ENCODE measurements around the gene AGFG2. TPM values are rescaled to one million over a fixed set of nuclear protein-coding genes. Genes with fewer than 3 reads are reported as not detected.
A peak's percentile ranks its signal among the peaks of the same experiment; 100 is the strongest.
"Not testable (repeated sequence)": the region's sequence is repeated elsewhere in the genome, so short reads cannot be mapped to it uniquely, and the experiment has no call there.

AGFG2 gene
- total RNA-seq, 1 donor: 19.0 TPM

- no peak for TF ChIP-seq CTCF (IDR thresholded peaks at IDR 0.05; ENCODE audit: insufficient read depth, low read depth, low read length)
- no peak overlapping the region for H3K4me3 ChIP-seq (ENCODE audit: low read depth, low read length)
- DNase-seq (ENCODE audit: low read depth): no peak
Measured at GRCh38 chr7:100521076-100521475, 17.9 kb upstream of the AGFG2 start.

- DNase-seq (ENCODE audit: low read depth): not testable (repeated sequence)
Measured at GRCh38 chr7:100521909-100522593, 17.0 kb upstream of the AGFG2 start.

GRCh38 chr7:100523192-100523591, 15.8 kb upstream of the AGFG2 start:
- DNase-seq (ENCODE audit: low read depth); H3K4me3 ChIP-seq (ENCODE audit: low read depth, low read length): not testable (repeated sequence)

More at GRCh38 chr7:100521909-100522593, 17.0 kb upstream of the AGFG2 start:
- H3K4me3 ChIP-seq (ENCODE audit: low read depth, low read length): not testable (repeated sequence)

GRCh38 chr7:100528108-100528866, 10.7 kb upstream of the AGFG2 start:
- H3K4me3 ChIP-seq (ENCODE audit: low read depth, low read length); DNase-seq (ENCODE audit: low read depth): not testable (repeated sequence)

GRCh38 chr7:100532165-100533022, 6.6 kb upstream of the AGFG2 start:
- TF ChIP-seq CTCF (IDR thresholded peaks at IDR 0.05; ENCODE audit: insufficient read depth, low read depth, low read length): no peak
- DNase-seq (ENCODE audit: low read depth): no peak
- H3K4me3 ChIP-seq (ENCODE audit: low read depth, low read length): no peak overlapping the region

GRCh38 chr7:100535982-100536381, 3.0 kb upstream of the AGFG2 start:
- H3K4me3 ChIP-seq (ENCODE audit: low read depth, low read length); DNase-seq (ENCODE audit: low read depth): not testable (repeated sequence)

- not testable (repeated sequence) for DNase-seq (ENCODE audit: low read depth)
Measured at GRCh38 chr7:100536695-100537094, 2.3 kb upstream of the AGFG2 start.

GRCh38 chr7:100538348-100538653, 702 bp upstream of the AGFG2 start:
- DNase-seq (ENCODE audit: low read depth): no peak
- no peak for TF ChIP-seq CTCF (IDR thresholded peaks at IDR 0.05; ENCODE audit: insufficient read depth, low read depth, low read length)
- H3K4me3 ChIP-seq (ENCODE audit: low read depth, low read length): peak overlapping the region; percentile 55

More at GRCh38 chr7:100536695-100537094, 2.3 kb upstream of the AGFG2 start:
- not testable (repeated sequence) for H3K4me3 ChIP-seq (ENCODE audit: low read depth, low read length)

- peak overlapping the region; percentile 75 for H3K4me3 ChIP-seq (ENCODE audit: low read depth, low read length)
- DNase-seq (ENCODE audit: low read depth): no peak
- TF ChIP-seq CTCF (IDR thresholded peaks at IDR 0.05; ENCODE audit: insufficient read depth, low read depth, low read length): no peak
Measured at GRCh38 chr7:100539436-100540006, 518 bp downstream of the AGFG2 start.
